Panc1 (cell line): ENCODE results near the gene WDR1. TPM values are rescaled to one million over a fixed set of nuclear protein-coding genes. Genes with fewer than 3 reads are reported as not detected.

Experiments
- ATAC-seq: fragments of 200-7000 bp; cut with Tn5 transposase; 2 replicates; pipeline ENCODE4 v1.9.1; 2020; ENCODE audit warnings: mild to moderate bottlenecking, moderate library complexity
- BruUV-seq: library from RNA; stranded (reverse); fragments of 400-500 nt; replicated peaks from 2 replicates; lab custom pipeline; 2021; lab: Mats Ljungman, UMichigan
- CTCF ChIA-PET: fragments of 300-600 bp; sonication (Branson Sonifier 250); formaldehyde crosslinking; loops from one replicate; lab custom pipeline; 2022; ENCODE audit warnings: antibody characterized with exemption; lab: Charles Lee
- POLR2A ChIA-PET: fragments of 300-600 bp; sonication (Branson Sonifier 250); formaldehyde crosslinking; loops from one replicate; lab custom pipeline; 2022; ENCODE audit warnings: antibody characterized with exemption; lab: Charles Lee
- DNase-seq: peaks from one replicate; pipeline ENCODE4 v3.0.0-alpha.2; 2010; ENCODE audit warnings: low read depth, low spot score
- H3K27ac ChIP-seq: 2 replicates; pipeline ENCODE4 v1.5.1; 2011; ENCODE audit warnings: mild to moderate bottlenecking, low read length, inconsistent platforms
- H3K27me3 ChIP-seq: fragments of 200-500 bp; sonication (Bioruptor generic); 2 replicates; pipeline ENCODE4 v1.6.0; 2014; ENCODE audit warnings: low read length, inconsistent platforms; ENCODE audit not compliant: control insufficient read depth, insufficient read depth
- H3K36me3 ChIP-seq: fragments of 200-500 bp; sonication (Bioruptor generic); 2 replicates; pipeline ENCODE4 v1.5.1; 2014; ENCODE audit warnings: inconsistent platforms, mild to moderate bottlenecking, low read length, moderate library complexity; ENCODE audit not compliant: control insufficient read depth, insufficient read depth
- H3K4me1 ChIP-seq: 2 replicates; pipeline ENCODE4 v1.5.1; 2011; ENCODE audit warnings: inconsistent platforms, mild to moderate bottlenecking, low read length, moderate library complexity; ENCODE audit not compliant: control insufficient read depth, insufficient read depth
- H3K4me3 ChIP-seq, 2 experiments: 2 replicates each; pipeline ENCODE4 v1.5.1; 2011 to 2012; ENCODE audit warnings: low read depth in 2 of 2, low read length in 2 of 2, mild to moderate bottlenecking in 2 of 2, inconsistent platforms in 1 of 2, moderate library complexity in 1 of 2
- H3K9me3 ChIP-seq: fragments of 200-500 bp; sonication (Bioruptor generic); 2 replicates; pipeline ENCODE4 v1.5.1; 2014; ENCODE audit warnings: low read depth, mild to moderate bottlenecking, inconsistent platforms, low read length, moderate library complexity; ENCODE audit not compliant: control insufficient read depth, insufficient read depth
- POLR2AphosphoS5 ChIP-seq: IDR thresholded peaks from 2 replicates; pipeline ENCODE4 v1.6.1; 2012; ENCODE audit warnings: mild to moderate bottlenecking, low read depth, low read length, moderate library complexity
- SIN3A ChIP-seq: IDR thresholded peaks from 2 replicates; pipeline ENCODE4 v1.6.1; 2012; ENCODE audit warnings: low read depth, mild to moderate bottlenecking, low read length, moderate library complexity, borderline replicate concordance; ENCODE audit not compliant: insufficient read depth
- TCF7L2 ChIP-seq: IDR thresholded peaks from 2 replicates; pipeline ENCODE4 v1.6.1; 2011; ENCODE audit warnings: mild to moderate bottlenecking, low read depth, low read length, inconsistent platforms
- in situ Hi-C: cut with HindIII; loops from 2 replicates; pipeline ENCODE4 v1.10.0; 2016; ENCODE audit warnings: low sequenced_read_pairs, low pct_unique_long_range_greater_than_20kb
- intact Hi-C: fragments of 100-400 bp; cut with micrococcal nuclease; formaldehyde crosslinking; loops from one replicate; pipeline ENCODE4 v1.10.0; 2022; ENCODE audit not compliant: unreplicated experiment
- total RNA-seq: library from RNA; stranded (reverse); gene quantifications from one replicate; pipeline ENCODE4 v1.2.1, GENCODE V29; 2021; ENCODE audit not compliant: unreplicated experiment
- TF ChIP-seq, protein P1 (sequence below): fragments of 450-650 bp; IDR thresholded peaks from 2 replicates; pipeline ENCODE4 v1.5.1; 2017; ENCODE audit warnings: mild to moderate bottlenecking
- TF ChIP-seq, protein P2 (sequence below), 2 experiments: IDR thresholded peaks; 2 replicates each; pipeline ENCODE4 v1.6.1; 2011 to 2012; ENCODE audit warnings: low read depth in 2 of 2, control low read depth in 1 of 2, low read length in 1 of 2, mild to moderate bottlenecking in 1 of 2, moderate library complexity in 1 of 2; ENCODE audit not compliant: insufficient read depth in 1 of 2

The WDR1 gene
- total RNA-seq, 1 experiment from 2014 or later = 260 TPM

DNA sequence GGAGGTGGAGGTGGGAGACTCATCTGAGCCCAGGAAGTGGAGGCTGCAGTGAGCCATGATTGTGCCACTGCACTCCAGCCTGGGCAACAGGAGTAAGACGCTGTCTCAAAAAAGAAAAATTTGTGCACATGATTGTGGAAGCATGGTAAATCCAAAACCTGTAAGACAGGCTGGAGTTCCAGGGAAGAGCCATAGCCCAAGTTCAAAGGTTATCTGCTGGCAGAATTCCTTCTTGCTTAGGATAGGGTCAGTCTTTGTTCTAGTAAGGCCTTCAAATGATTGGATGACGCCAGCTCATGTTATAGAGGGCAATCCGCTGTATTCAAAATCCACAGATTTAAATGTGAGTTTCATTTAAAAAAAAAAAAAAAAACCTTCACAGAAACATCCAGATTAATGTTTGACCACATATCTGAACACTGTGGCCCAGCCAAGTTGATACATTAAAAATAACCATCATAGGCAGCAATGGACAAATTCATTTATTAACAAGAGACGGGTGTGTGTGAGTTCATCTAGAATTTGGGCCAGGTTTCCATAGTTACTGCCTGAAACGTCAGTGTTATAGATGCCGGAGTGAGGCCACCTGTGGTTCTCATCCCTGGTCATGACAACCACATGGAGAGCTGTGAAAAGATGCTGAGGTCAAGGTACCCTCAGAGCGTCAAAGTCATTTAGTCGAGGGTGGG, 60.1 kb downstream of the WDR1 start:
- POLR2A ChIA-PET = no interaction called here
- no peak overlapping the region for H3K4me3 ChIP-seq
- CTCF ChIA-PET = no interaction called here
- no peak overlapping the region for H3K27ac ChIP-seq
- ATAC-seq = no peak
- no peaks in the 10 kb centered on the region for H3K36me3 ChIP-seq
- H3K4me1 ChIP-seq = no peaks in the 10 kb centered on the region
- no peaks in the 10 kb centered on the region for H3K27me3 ChIP-seq
- in situ Hi-C loops = no loop called here
- no peak for TF ChIP-seq SIN3A
- TF ChIP-seq POLR2AphosphoS5 = no peak
- TF ChIP-seq, protein P1, sequence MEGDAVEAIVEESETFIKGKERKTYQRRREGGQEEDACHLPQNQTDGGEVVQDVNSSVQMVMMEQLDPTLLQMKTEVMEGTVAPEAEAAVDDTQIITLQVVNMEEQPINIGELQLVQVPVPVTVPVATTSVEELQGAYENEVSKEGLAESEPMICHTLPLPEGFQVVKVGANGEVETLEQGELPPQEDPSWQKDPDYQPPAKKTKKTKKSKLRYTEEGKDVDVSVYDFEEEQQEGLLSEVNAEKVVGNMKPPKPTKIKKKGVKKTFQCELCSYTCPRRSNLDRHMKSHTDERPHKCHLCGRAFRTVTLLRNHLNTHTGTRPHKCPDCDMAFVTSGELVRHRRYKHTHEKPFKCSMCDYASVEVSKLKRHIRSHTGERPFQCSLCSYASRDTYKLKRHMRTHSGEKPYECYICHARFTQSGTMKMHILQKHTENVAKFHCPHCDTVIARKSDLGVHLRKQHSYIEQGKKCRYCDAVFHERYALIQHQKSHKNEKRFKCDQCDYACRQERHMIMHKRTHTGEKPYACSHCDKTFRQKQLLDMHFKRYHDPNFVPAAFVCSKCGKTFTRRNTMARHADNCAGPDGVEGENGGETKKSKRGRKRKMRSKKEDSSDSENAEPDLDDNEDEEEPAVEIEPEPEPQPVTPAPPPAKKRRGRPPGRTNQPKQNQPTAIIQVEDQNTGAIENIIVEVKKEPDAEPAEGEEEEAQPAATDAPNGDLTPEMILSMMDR = no peak
- no peak for TF ChIP-seq TCF7L2
- TF ChIP-seq, protein P2, sequence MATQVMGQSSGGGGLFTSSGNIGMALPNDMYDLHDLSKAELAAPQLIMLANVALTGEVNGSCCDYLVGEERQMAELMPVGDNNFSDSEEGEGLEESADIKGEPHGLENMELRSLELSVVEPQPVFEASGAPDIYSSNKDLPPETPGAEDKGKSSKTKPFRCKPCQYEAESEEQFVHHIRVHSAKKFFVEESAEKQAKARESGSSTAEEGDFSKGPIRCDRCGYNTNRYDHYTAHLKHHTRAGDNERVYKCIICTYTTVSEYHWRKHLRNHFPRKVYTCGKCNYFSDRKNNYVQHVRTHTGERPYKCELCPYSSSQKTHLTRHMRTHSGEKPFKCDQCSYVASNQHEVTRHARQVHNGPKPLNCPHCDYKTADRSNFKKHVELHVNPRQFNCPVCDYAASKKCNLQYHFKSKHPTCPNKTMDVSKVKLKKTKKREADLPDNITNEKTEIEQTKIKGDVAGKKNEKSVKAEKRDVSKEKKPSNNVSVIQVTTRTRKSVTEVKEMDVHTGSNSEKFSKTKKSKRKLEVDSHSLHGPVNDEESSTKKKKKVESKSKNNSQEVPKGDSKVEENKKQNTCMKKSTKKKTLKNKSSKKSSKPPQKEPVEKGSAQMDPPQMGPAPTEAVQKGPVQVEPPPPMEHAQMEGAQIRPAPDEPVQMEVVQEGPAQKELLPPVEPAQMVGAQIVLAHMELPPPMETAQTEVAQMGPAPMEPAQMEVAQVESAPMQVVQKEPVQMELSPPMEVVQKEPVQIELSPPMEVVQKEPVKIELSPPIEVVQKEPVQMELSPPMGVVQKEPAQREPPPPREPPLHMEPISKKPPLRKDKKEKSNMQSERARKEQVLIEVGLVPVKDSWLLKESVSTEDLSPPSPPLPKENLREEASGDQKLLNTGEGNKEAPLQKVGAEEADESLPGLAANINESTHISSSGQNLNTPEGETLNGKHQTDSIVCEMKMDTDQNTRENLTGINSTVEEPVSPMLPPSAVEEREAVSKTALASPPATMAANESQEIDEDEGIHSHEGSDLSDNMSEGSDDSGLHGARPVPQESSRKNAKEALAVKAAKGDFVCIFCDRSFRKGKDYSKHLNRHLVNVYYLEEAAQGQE (IDR thresholded peaks at IDR 0.05; ENCODE audit: insufficient read depth in 1 of 2, low read depth in 2 of 2, low read length in 1 of 2) = no peak
- no peak for DNase-seq
- H3K9me3 ChIP-seq = no peaks in the 10 kb centered on the region
- BruUV-seq = no TSS peak
- intact Hi-C loops = no loop called here

DNA sequence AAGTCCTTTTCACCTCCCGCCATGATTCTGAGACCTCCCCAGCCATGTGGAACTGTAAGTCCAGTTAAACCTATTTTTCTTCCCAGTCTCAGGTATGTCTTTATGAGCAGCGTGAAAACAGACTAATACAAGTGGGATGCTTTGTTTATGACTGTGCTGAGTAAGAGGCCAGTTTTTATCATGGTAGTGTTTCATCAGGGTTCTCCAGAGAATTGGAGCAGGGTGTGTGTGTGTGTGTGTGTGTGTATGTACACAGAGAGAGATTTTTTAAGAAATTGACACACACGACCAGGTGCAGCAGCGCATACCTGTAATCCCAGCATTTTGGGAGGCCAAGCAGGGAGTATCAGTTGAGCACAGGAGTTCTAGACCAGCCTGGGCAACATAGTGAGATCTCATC, 60.7 kb downstream of the WDR1 start:
- no peaks in the 10 kb centered on the region for H3K9me3 ChIP-seq
- H3K4me3 ChIP-seq = no peak overlapping the region
- H3K4me1 ChIP-seq = no peaks in the 10 kb centered on the region
- CTCF ChIA-PET = no interaction called here
- no peaks in the 10 kb centered on the region for H3K27me3 ChIP-seq
- TF ChIP-seq, protein P2 (IDR thresholded peaks at IDR 0.05; ENCODE audit: insufficient read depth in 1 of 2, low read depth in 2 of 2, low read length in 1 of 2) = no peak
- no peaks in the 10 kb centered on the region for H3K36me3 ChIP-seq
- intact Hi-C loops (no loop called here), in situ Hi-C loops (no loop called here)
- DNase-seq (no peak), ATAC-seq (no peak)
- POLR2A ChIA-PET = no interaction called here
- BruUV-seq = no TSS peak
- no peak overlapping the region for H3K27ac ChIP-seq
